BE2C (cell line): Measurements from ENCODE around the gene TMEFF2.
"Not testable (repeated sequence)": the region's sequence is repeated elsewhere in the genome, so short reads cannot be mapped to it uniquely, and the experiment has no call there.

Experiments used
- DNase-seq: peaks from one replicate; pipeline ENCODE4 v3.0.0-alpha.2; 2020
- H3K27me3 ChIP-seq: fragments of 250-450 bp; sonication (Bioruptor Pico); 2 replicates; pipeline ENCODE4 v1.5.1; 2020; ENCODE audit warnings: mild to moderate bottlenecking
- H3K36me3 ChIP-seq: fragments of 250-450 bp; sonication (Bioruptor Pico); 2 replicates; pipeline ENCODE4 v1.5.1; 2020; ENCODE audit warnings: mild to moderate bottlenecking
- H3K4me1 ChIP-seq: fragments of 250-450 bp; sonication (Bioruptor Pico); 2 replicates; pipeline ENCODE4 v1.5.1; 2020
- H3K4me3 ChIP-seq: 2 replicates; pipeline ENCODE4 v1.5.1; 2011; ENCODE audit warnings: low read depth, low read length
- H3K9me3 ChIP-seq: fragments of 250-450 bp; sonication (Bioruptor Pico); 2 replicates; pipeline ENCODE4 v1.5.1; 2020
- CTCF ChIP-seq: IDR thresholded peaks from 2 replicates; pipeline ENCODE4 v1.5.1; 2012; ENCODE audit warnings: mild to moderate bottlenecking, low read depth, low read length

The TMEFF2 gene

GRCh38 chr2:192148241-192148619, 46.5 kb downstream of the TMEFF2 start:
- Histone ChIP-seq H3K36me3 (no peaks in the 10 kb centered on the region), H3K27me3 (no peaks in the 10 kb centered on the region), H3K4me1 (no peaks in the 10 kb centered on the region), H3K4me3 (no peak overlapping the region), H3K9me3 (no peaks in the 10 kb centered on the region)
- TF ChIP-seq CTCF, result no peak
- no peak for DNase-seq

- H3K36me3 ChIP-seq, result no peaks in the 10 kb centered on the region
- no peak for DNase-seq
- no peak for TF ChIP-seq CTCF
- H3K4me3 ChIP-seq, result no peak overlapping the region
- no peaks in the 10 kb centered on the region for H3K27me3 ChIP-seq
- no peaks in the 10 kb centered on the region for H3K4me1 ChIP-seq
- H3K9me3 ChIP-seq, result no peaks in the 10 kb centered on the region
These were observed 48.4 kb downstream of the TMEFF2 start for GRCh38 chr2:192146069-192147015.

- no peaks in the 10 kb centered on the region for H3K27me3 ChIP-seq
- H3K4me1 ChIP-seq, result no peaks in the 10 kb centered on the region
- H3K4me3 ChIP-seq, result no peak overlapping the region
- TF ChIP-seq CTCF, result no peak
- no peaks in the 10 kb centered on the region for H3K36me3 ChIP-seq
- H3K9me3 ChIP-seq, result no peaks in the 10 kb centered on the region
- DNase-seq, result no peak
These were observed 49.2 kb downstream of the TMEFF2 start for GRCh38 chr2:192145496-192145895.

- Histone ChIP-seq H3K27me3 (no peaks in the 10 kb centered on the region), H3K9me3 (no peaks in the 10 kb centered on the region), H3K36me3 (no peaks in the 10 kb centered on the region), H3K4me1 (no peaks in the 10 kb centered on the region; the same call in 1 of the 2 replicates), H3K4me3 (no peak overlapping the region)
- DNase-seq, result no peak
- no peak for TF ChIP-seq CTCF
These were observed 54.4 kb downstream of the TMEFF2 start for GRCh38 chr2:192140236-192140839.

- H3K27me3 ChIP-seq, result no peaks in the 10 kb centered on the region
- no peaks in the 10 kb centered on the region for H3K36me3 ChIP-seq
- H3K4me3 ChIP-seq, result no peak overlapping the region
- DNase-seq, result no peak
- no peak for TF ChIP-seq CTCF
- no peaks in the 10 kb centered on the region; the same call in 1 of the 2 replicates for H3K4me1 ChIP-seq
- H3K9me3 ChIP-seq, result no peaks in the 10 kb centered on the region
These were observed 54.9 kb downstream of the TMEFF2 start for GRCh38 chr2:192139813-192140212.

- no peaks in the 10 kb centered on the region for H3K36me3 ChIP-seq
- no peaks in the 10 kb centered on the region for H3K9me3 ChIP-seq
- DNase-seq, result no peak
- H3K4me3 ChIP-seq, result no peak overlapping the region
- no peak for TF ChIP-seq CTCF
- H3K27me3 ChIP-seq, result no peaks in the 10 kb centered on the region
- no peaks in the 10 kb centered on the region; the same call in 1 of the 2 replicates for H3K4me1 ChIP-seq
These were observed 57.3 kb downstream of the TMEFF2 start for GRCh38 chr2:192137451-192137850.

- H3K36me3 ChIP-seq, H3K4me3 ChIP-seq, DNase-seq, H3K4me1 ChIP-seq, H3K27me3 ChIP-seq, H3K9me3 ChIP-seq: not testable (repeated sequence)
These were observed 62.1 kb downstream of the TMEFF2 start for GRCh38 chr2:192132604-192133003.

GRCh38 chr2:192130312-192130711, 64.4 kb downstream of the TMEFF2 start:
- DNase-seq, H3K36me3 ChIP-seq, H3K4me1 ChIP-seq, H3K4me3 ChIP-seq, H3K27me3 ChIP-seq, H3K9me3 ChIP-seq: not testable (repeated sequence)
